HG03103 (cell line): Measurements from ENCODE around the gene ANKS1B.
"Not testable (repeated sequence)": the region's sequence is repeated elsewhere in the genome, so short reads cannot be mapped to it uniquely, and the experiment has no call there.

Experiments
- ATAC-seq: cut with Tn5 transposase; IDR thresholded peaks from one replicate; pipeline ENCODE4 v1.9.1; 2021; ENCODE audit warnings: low read depth; ENCODE audit not compliant: unreplicated experiment

ANKS1B gene

DNA sequence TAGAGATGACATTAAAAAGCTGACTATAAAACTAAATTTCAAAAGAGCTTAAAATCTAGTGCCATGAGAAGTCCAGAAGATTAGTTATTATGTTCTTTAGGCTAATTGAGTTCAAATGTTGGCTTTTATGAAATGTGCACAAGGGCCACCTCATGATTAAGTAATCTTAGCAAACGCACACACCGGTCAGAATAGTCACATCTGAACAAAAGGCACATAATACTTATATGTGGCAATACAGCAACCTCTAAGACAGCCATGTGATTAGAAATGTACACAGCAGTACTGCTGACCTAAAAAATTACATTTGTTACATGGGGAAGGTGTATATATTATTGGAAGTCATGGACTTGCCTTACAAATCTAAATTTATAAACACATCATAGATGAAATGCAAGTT, 681.9 kb downstream of the ANKS1B start:
- ATAC-seq = no peak

DNA sequence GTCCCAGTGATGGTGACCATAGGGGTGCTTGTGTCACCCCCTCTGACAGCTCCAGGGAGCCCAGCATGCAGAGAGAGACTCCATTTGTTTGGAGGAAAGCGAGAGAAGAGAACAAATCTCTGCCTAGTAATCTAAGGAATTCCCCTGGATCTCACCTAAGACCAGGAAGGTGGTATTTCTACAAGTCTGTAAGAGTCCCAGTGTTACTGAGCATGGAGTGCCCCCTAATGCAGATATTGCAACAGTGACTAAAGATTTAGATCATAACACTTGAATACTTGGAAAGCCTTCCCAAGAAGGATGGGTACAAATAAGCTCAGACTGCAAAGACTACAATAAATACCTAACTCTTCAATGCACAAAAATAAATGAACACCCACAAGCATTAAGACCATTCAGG, 697.6 kb downstream of the ANKS1B start:
- no peak for ATAC-seq

DNA sequence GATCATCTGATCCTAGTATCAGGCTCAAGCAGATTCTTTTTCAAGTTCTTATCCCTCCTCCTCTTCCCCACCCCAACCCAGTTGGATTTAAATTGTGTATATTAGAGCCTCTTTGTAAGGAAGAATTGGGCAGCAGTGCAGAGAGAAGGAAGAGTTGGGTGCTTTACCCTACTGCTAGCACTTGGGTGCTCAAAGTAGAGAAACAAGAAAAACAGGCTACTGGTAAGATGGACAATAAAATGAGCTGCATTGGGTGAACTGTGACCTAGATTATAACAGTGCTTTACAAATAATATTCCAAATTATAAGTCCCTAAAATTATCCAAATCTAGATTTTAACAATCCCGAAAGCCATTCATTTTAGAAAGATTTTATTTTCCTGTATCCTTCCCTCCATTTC, 700.6 kb downstream of the ANKS1B start:
- ATAC-seq = no peak

DNA sequence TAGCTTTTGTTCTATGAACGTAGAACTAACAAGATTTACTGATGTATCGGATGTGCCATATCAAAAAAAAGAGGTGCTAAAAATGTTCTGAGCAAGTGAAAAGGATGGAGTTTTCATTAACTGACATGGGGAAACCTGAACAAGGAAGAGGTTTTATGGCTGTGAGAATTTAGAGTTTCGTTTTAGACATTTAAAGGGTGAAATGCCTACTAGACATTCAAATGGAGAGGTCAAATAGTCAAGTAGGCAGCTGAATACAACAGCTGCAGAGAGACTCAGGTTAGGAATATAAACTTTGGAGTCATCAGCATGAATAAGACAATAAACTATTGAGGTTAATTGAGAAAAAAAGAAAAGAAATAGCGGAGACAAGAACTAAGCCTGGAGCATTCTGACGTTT, 702.1 kb downstream of the ANKS1B start:
- ATAC-seq = no peak

DNA sequence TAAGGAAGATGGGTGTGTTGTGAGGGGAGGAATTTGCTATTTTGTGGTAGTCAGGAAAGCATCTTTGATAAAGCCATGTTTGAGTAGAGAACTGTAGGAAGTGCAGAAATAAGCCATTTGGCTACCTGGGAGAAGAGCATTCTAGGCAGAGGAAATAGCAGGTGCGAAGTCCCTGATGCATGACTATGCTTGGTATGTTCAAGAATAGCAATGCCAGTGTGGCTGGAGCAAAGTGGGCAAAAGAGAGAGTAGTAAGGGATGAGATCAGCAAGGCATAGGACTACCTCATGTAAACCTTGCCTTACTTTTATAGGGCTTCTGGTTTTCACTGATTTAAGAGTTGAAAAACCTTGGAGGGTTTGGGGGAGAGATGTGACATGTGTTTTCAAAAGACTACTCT, 702.6 kb downstream of the ANKS1B start:
- no peak for ATAC-seq

DNA sequence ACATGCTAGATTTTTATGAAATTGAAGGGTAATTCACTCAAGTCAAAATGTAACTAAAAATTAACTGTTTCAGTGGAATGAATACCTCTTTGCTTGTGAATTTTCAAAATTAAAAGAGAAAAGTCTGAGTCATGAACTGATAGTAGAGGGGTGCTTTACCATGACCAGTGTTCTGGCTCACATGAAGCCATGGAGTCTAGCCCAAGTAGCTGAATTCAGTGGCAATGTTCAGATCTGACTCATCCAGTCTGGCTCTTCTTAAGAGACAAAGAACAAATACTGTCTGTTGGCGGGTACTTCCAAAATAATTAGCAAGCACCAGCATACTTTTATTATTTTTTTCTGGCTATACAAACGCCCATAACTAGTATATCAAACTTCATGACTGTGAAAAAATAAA, 703.5 kb downstream of the ANKS1B start:
- peak; percentile 42 for ATAC-seq

DNA sequence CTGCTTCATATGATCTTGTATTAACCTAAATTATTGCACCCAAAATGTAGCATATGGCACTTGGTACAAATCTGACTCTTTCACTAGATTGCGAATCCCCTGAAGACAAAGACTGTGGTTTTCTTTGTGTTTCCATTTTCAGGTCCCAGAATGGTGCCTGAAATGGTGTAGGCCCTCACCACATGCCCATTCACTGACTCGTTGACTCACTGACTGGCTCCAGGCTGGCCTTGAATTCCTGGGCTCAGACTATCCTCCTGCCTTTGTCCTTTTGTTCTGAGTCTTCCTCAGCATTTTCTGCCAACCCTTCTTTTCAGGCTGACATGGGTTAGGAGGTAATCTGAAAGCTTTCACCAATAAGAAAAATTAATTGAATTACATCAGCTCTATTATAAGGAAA, 705.8 kb downstream of the ANKS1B start:
- no peak for ATAC-seq

DNA sequence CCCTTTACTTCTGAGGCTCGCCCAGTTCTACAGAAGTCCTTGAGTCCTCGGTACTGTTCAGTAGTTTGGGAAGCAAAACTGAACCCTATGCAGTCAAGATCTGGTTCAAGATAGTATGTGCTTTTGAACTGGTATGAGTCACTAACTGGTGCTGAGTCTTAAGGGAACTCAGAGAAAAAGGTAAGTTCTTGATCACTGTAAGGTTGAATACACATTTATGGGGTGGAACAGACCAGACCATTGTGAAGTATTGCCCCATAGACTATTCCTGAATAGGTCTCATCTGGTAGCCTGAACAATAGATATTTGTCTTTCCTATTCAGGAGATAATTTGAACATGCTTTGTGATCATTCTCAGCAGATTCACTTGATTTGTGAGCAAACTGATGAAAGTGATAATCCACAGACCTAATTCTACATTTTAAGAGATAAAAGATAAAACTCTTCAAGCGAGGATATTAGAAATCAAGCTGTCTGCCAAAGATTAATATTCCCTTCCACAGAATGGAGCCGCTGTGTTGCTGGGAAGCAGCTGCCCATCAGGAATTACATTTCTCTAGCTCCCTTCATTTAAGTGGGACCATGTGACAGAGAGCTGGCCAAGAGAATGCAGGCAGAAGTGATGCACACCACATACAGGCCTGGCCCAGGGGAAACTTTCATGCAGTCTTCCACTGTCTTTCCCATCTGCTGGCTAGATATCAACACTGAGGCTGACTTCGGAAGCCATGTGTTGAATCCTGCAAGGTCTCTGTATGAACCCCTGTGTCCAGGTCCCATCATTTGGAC, 707.0 kb downstream of the ANKS1B start:
- ATAC-seq = no peak

DNA sequence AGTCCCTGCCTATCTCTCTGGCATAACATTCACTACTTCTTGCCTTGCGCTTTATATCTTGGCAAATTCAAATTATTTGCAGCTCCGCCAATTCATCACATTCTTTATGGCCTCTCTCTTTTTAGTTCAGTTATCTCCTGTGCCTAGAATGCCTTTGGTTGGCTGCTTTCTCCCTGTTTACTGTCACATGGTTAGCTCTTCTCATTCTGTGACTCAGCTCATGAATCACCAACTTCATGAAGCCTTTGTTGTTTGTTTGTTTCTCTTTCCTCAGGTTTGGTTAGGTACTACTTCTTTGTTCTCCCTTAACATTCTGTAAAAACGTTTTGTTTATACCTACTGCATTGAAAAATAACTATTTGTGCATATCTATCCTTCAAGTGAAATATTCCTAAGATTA, 713.7 kb downstream of the ANKS1B start:
- ATAC-seq = no peak

DNA sequence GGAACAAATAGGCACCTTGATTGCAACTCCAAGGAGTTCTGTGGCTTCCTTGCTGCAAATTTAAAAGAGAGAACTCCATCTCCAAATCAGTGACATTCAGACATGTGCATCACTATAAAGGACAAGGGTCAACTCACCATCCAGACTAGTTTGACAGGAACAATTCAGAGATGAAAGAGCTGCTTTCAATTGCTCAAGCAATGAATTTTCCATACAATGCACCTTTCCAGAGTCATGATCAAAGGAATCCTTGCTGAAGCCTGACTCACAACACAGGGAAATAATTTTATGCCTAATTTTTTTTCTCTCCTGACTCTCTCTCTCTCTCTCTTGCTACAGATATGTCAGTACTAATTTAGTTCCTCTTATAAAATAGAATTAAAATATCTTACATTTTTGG, 717.7 kb downstream of the ANKS1B start:
- no peak for ATAC-seq

DNA sequence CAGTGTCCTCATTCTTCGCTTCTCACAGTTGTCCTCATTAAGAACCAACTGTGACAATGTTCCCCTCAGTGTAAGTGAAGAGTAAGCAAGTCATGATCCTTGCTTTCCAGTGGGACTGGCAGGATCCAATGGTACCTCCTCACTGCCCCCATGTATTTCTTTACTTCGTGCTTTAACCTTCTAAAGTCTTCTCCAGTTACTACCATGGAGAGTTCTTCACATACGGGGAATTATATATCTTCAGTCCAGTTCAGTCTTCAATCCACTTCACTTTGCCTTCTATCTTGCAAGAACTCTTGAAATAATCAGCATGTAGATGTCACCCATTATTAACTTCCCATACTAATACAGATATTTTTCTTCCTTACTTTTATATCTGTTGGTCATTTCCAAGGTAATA, 719.1 kb downstream of the ANKS1B start:
- no peak for ATAC-seq

DNA sequence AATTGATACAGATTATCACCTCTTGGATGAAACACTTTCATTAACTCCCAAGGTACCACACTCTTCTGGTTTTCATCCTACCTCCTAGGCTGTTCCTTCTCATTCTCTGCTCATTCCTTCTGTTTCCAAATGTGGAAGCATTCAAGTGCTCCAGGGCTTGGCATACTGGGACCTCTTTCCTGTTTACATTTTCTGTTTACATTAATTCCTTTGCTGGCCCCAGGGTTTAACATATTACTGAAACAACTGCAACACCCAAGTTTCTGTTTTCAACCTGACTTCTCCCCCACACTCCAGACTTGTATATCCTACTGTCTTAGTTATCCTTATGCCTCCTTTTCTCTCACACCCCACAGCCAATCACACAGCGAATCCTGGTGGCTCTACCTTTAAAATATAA, 723.5 kb downstream of the ANKS1B start:
- ATAC-seq = no peak

DNA sequence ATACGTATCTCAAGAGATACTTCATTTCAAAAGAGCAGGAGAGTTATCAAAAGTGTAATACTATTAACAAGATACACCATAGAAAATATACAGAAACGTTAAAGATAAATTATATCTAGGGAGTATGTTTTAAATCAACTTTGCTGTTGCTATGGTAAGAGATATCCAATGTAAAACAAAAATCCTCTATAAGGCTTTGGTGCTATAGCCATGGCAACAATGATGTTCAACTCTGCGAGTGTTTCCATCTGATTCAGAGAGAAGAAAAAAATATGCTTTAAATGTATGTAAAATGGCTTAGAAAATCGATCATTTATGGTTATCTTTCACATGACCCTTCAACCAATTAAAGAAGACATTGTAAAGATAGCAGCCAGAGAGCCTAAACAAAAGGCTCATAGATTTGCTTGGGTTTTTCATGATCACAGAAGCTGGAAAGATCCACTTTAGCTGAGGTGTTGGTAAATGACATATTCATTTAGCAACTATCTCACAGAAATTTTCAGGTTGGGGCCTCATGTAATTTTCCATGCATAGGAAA, 724.2 kb downstream of the ANKS1B start:
- ATAC-seq = no peak

DNA sequence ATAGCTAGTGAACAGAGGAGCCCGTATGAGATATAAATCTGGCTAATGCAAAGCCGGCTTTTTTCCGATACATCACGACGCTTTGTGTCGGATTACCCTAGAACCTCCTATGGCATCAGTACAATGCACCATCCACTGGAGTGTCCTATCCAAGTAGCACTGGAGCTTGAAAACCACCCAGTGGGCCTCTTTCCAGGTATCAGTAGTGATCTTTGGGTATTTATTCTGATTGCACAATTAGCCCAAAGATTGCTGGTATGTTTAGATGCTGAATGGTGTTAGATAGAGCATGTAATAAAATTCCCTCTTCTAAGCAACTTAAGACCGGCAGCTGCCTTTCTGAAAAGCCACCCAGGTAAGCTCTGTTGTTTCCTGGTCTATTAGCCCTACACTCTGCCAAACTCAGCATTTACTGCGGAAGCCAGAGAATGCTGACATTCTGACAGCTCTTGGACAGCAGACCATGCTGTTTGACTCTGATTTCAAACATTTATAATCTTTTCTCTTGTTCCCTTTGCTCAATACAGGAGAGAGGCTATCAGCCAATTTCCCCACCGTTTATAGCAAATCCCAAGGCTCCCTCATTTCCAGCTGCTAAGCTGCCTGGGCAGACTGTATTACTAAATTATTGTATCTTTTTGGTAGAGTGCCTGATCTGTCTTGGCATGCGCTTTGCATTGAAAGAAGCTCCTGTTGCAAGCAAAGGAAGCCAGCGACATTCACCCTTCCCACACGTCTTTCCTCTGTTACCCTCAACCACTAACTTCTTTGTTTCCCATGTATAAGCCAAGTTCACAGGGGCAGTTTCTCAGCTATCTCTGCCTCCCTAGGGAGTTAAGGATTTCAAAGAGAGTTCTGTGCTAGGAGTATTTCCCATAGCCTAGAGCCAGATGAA, 725.4 kb downstream of the ANKS1B start:
- ATAC-seq = no peak

DNA sequence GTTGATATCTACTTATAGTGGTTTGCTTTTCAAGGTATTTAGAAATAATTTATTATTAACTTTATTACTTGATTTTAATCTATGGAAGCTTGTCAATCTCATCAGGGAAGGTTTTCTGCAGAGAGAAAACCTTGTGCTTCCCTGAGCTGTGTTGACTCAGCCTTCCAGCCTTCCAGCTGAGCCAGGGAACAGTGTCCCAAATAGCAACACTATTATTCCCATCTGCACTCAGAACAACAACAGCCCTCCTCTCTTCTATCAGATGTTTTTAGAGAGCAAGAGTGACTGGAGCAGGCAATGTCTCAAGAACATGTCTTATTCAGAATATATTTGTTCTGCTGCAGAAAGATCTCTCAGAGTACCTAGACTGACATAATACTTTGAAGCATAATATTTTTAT, 727.1 kb downstream of the ANKS1B start:
- ATAC-seq = no peak

DNA sequence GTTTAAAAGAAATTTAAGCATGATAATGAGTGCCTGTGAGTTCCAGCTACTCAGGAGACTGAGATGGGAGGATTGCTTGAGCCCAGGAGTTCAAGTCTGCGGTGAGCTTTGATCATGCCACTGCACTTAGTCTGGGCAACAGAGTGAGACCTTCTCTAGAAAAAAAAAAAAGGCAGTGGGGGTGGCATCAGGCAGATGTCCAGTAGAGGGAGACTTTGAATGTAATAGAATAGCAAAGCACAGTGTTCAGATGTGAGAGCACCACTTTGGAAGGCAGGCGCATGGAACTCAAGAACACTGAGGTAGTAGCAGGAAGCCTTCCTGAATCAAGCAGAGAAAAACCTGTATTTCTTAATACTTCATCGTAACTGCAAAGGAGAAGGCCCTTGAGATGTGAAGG, 731.7 kb downstream of the ANKS1B start:
- ATAC-seq = no peak

DNA sequence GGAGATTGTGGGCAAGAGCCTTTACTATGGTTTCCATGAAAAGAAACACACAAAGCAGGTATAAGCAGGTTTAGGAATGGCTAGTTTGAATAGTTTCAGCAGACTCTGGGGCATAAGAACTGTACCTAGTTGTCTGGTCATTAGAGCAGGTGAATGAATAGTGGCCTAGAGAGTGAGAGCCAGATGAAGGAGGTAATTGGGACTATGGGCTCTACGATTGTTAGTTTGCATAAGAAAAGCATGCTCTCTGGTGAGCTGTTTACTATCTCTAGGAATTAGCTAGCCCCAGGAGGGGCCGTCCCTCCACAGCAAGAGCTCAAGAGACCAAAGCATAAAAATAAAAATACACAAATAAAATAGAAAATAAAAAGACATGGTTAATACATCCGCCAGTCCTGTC, 734.6 kb downstream of the ANKS1B start:
- no peak for ATAC-seq

DNA sequence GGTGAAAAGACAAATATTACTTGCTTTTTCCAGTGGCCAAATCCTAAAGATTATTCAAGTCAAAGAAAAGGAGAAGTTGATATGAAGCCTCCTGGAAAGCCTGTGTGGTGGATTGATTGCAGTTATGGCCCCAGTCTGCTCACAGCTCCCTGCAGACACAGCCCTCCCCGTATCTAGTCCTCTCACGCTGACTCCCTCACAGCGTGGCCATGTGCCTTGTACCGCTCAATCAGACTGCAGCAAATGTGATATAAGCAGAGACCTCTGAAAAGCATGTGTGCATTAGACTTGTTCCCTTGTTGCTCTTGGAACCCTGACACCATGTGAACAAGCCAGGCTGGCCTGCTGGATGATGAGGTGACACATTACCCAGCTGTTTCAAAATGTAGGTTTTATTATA, 735.2 kb downstream of the ANKS1B start:
- ATAC-seq = no peak

DNA sequence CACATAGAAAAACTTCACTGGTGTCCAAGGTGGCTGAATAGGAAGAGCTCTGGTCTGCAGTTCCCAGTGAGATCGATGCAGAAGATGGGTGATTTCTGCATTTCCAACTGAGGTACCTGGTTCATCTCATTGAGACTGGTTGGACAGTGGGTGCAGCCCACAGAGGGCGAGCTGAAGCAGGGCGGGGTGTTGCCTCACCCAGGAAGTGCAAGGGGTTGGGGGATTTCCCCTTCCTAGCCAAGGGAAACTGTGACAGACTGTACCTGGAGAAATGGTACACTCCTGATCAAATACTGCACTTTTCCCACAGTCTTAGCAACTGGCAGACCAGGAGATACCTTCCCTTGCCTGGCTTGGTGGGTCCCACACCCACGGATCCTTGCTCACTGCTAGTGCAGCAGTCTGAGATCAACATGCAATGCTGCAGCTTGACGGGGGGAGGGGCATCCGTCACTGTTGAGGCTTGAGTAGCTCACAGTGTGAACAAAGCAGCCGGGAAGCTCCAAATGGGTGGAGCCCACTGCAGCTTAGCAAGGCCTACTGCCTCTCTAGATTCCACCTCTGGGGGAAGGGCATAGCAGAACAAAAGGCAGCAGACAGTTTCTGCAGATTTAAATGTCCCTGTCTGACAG, 746.7 kb downstream of the ANKS1B start:
- ATAC-seq = not testable (repeated sequence)

DNA sequence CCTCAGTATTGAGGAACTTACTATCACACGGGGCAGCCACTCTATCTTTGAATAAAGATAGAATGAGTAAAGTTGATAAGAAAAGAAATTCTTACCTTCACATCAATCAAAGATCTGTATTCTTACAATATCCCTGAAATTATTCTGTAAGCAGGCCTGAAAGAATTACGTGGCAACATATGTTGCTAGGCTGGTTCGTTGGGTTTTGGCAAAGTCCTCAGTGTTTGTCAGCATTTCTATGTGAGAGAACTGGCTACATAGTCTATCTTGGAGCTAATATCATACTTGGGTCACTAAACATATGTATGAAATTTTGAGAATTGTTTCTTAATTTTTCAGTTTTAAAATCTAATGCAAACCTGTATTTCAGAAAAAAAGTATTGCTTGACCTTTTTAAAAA, 749.4 kb downstream of the ANKS1B start:
- no peak for ATAC-seq

DNA sequence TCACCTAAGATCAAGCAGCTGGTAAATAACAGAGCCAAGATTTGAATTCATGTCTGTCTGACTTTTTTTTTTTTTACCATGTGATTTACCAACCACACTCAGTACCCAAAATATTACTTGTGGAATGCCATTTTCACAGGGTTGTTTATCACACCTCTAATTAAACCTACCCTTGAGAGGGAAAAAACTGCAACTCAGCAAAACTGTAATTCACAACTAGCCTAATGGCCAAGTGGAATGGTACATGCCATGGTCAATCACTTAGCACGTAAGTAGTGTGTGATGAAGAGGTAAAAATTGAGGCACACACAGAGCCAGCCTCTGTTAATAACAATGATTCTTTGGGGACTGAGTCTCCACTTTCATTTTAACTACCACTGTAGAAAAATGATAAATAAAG, 750.0 kb downstream of the ANKS1B start:
- ATAC-seq = no peak
